Neural cell (in vitro differentiated cells): ENCODE results near the gene XG. TPM values are rescaled to one million over a fixed set of nuclear protein-coding genes. Genes with fewer than 3 reads are reported as not detected.

ENCODE experiments used
- H2AFZ ChIP-seq: fragments of 200-600, 300-800 bp; sonication (generic), shearing (Covaris generic); 2 replicates; pipeline ENCODE4 v1.6.0; 2014; ENCODE audit warnings: low read depth, mild to moderate bottlenecking, antibody characterized with exemption, low read length, moderate library complexity
- H3F3A ChIP-seq: fragments of 200-600 bp; shearing (Covaris generic); 2 replicates; pipeline ENCODE4 v1.6.1; 2016; ENCODE audit warnings: mild to moderate bottlenecking, moderate library complexity, mixed read lengths, antibody characterized with exemption, low read length; ENCODE audit not compliant: insufficient read depth, poor library complexity, severe bottlenecking
- H3K27ac ChIP-seq: fragments of 200-600, 300-800 bp; sonication (generic), shearing (Covaris generic); 2 replicates; pipeline ENCODE4 v1.5.1; 2014; ENCODE audit warnings: mild to moderate bottlenecking, low read length, moderate library complexity
- H3K27me3 ChIP-seq: fragments of 300-800, 200-600 bp; sonication (generic), shearing (Covaris generic); 2 replicates; pipeline ENCODE4 v1.6.0; 2014; ENCODE audit warnings: mild to moderate bottlenecking, low read depth, low read length, moderate library complexity; ENCODE audit not compliant: insufficient read depth
- H3K36me3 ChIP-seq: fragments of 300-800, 200-600 bp; sonication (generic), shearing (Covaris generic); 2 replicates; pipeline ENCODE4 v1.5.1; 2014; ENCODE audit warnings: mild to moderate bottlenecking, antibody characterized with exemption, low read length, moderate library complexity; ENCODE audit not compliant: insufficient read depth
- H3K4me2 ChIP-seq: fragments of 300-800, 200-600 bp; sonication (generic), shearing (Covaris generic); 2 replicates; pipeline ENCODE4 v1.6.0; 2014; ENCODE audit warnings: mild to moderate bottlenecking, low read length
- H3K4me3 ChIP-seq: fragments of 300-800, 200-600 bp; sonication (generic), shearing (Covaris generic); 2 replicates; pipeline ENCODE4 v1.5.1; 2014; ENCODE audit warnings: mild to moderate bottlenecking, low read length, moderate library complexity
- H3K79me2 ChIP-seq: fragments of 200-600 bp; shearing (Covaris generic); replicated peaks from 2 replicates; pipeline ENCODE4 v1.6.0; 2014; ENCODE audit warnings: mild to moderate bottlenecking, low read length, moderate library complexity; ENCODE audit not compliant: insufficient read depth
- H3K9ac ChIP-seq: fragments of 300-800, 200-600 bp; sonication (generic), shearing (Covaris generic); 2 replicates; pipeline ENCODE4 v1.6.1; 2016; ENCODE audit warnings: mild to moderate bottlenecking, low read length, mixed read lengths
- H3K9me2 ChIP-seq: fragments of 200-600 bp; shearing (Covaris generic); 2 replicates; pipeline ENCODE4 v1.6.1; 2016; ENCODE audit warnings: mild to moderate bottlenecking, low read length, mixed read lengths; ENCODE audit not compliant: insufficient read depth
- H3K9me3 ChIP-seq: fragments of 200-600, 300-800 bp; sonication (generic), shearing (Covaris generic); 2 replicates; pipeline ENCODE4 v1.6.1; 2016; ENCODE audit warnings: mild to moderate bottlenecking, mixed run types, low read length, moderate library complexity, mixed read lengths
- H4K20me1 ChIP-seq: fragments of 200-600 bp; shearing (Covaris generic); 2 replicates; pipeline ENCODE4 v1.6.1; 2016; ENCODE audit warnings: mild to moderate bottlenecking, mixed run types; ENCODE audit not compliant: insufficient read depth
- EP300 ChIP-seq: fragments of 450-650 bp; conservative IDR thresholded peaks from 2 replicates; pipeline ENCODE4 v1.6.1; 2014; ENCODE audit warnings: antibody characterized with exemption, mild to moderate bottlenecking, moderate library complexity; ENCODE audit not compliant: poor library complexity, severe bottlenecking
- EZH2 ChIP-seq: fragments of 200-600, 300-800 bp; shearing (Covaris generic), sonication (generic); IDR thresholded peaks from 2 replicates; pipeline ENCODE4 v1.6.1; 2014; ENCODE audit warnings: antibody characterized with exemption, low read length, borderline replicate concordance, mild to moderate bottlenecking; ENCODE audit not compliant: insufficient read depth, poor library complexity, severe bottlenecking
- MXI1 ChIP-seq: fragments of 450-650 bp; conservative IDR thresholded peaks from 2 replicates; pipeline ENCODE4 v1.6.1; 2014; ENCODE audit warnings: antibody characterized with exemption, mild to moderate bottlenecking; ENCODE audit not compliant: poor library complexity, severe bottlenecking
- POLR2AphosphoS5 ChIP-seq: IDR thresholded peaks from 2 replicates; pipeline ENCODE4 v1.6.1; 2012
- RAD21 ChIP-seq: fragments of 450-650 bp; conservative IDR thresholded peaks from 2 replicates; pipeline ENCODE4 v1.6.1; 2014; ENCODE audit warnings: antibody characterized with exemption, mild to moderate bottlenecking, moderate library complexity
- SMC3 ChIP-seq: fragments of 450-650 bp; conservative IDR thresholded peaks from 2 replicates; pipeline ENCODE4 v1.6.1; 2014; ENCODE audit warnings: antibody characterized with exemption, mild to moderate bottlenecking, moderate library complexity; ENCODE audit not compliant: poor library complexity
- TAF1 ChIP-seq: IDR thresholded peaks from 2 replicates; pipeline ENCODE4 v1.6.1; 2012; ENCODE audit warnings: low read depth
- polyA plus RNA-seq: library from polyadenylated mRNA; depleted of rRNA; stranded (reverse); fragments of >200 nt; gene quantifications from 2 replicates; pipeline ENCODE4 v1.2.3, GENCODE V29; 2014
- TF ChIP-seq, protein P1 (sequence below): fragments of 450-650 bp; IDR thresholded peaks from 2 replicates; pipeline ENCODE4 v1.5.1; 2014; ENCODE audit warnings: antibody characterized with exemption, mild to moderate bottlenecking, moderate library complexity; ENCODE audit not compliant: poor library complexity, severe bottlenecking
- TF ChIP-seq, protein P2 (sequence below): IDR thresholded peaks from 2 replicates; pipeline ENCODE4 v1.6.1; 2012; ENCODE audit warnings: borderline replicate concordance

XG gene
- polyA plus RNA-seq, 1 donor from 2014 or later, result 0.37 TPM

GRCh38 chrX:2710041-2710840 lies 41.6 kb upstream of the XG start:
- Histone ChIP-seq H3K9me3 (no peaks in the 10 kb centered on the region), H3K9me2 (no peaks in the 10 kb centered on the region), H3K79me2 (no peaks in the 10 kb centered on the region), H3K9ac (no peak overlapping the region), H3F3A (no peaks in the 10 kb centered on the region), H4K20me1 (no peaks in the 10 kb centered on the region), H3K4me3 (no peak overlapping the region), H2AFZ (no peak overlapping the region), H3K36me3 (no peaks in the 10 kb centered on the region), H3K27me3 (no peaks in the 10 kb centered on the region), H3K4me2 (no peak overlapping the region), H3K27ac (no peak overlapping the region)
- no peak for TF ChIP-seq RAD21
- no peak for TF ChIP-seq POLR2AphosphoS5
- no peak for TF ChIP-seq MXI1
- TF ChIP-seq, protein P1, sequence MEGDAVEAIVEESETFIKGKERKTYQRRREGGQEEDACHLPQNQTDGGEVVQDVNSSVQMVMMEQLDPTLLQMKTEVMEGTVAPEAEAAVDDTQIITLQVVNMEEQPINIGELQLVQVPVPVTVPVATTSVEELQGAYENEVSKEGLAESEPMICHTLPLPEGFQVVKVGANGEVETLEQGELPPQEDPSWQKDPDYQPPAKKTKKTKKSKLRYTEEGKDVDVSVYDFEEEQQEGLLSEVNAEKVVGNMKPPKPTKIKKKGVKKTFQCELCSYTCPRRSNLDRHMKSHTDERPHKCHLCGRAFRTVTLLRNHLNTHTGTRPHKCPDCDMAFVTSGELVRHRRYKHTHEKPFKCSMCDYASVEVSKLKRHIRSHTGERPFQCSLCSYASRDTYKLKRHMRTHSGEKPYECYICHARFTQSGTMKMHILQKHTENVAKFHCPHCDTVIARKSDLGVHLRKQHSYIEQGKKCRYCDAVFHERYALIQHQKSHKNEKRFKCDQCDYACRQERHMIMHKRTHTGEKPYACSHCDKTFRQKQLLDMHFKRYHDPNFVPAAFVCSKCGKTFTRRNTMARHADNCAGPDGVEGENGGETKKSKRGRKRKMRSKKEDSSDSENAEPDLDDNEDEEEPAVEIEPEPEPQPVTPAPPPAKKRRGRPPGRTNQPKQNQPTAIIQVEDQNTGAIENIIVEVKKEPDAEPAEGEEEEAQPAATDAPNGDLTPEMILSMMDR, result no peak
- TF ChIP-seq SMC3, result no peak
- TF ChIP-seq EZH2, result no peak

GRCh38 chrX:2711441-2711840 lies 40.4 kb upstream of the XG start:
- H3F3A ChIP-seq, result no peaks in the 10 kb centered on the region
- no peak overlapping the region for H3K27ac ChIP-seq
- H2AFZ ChIP-seq, result no peak overlapping the region
- H3K4me3 ChIP-seq, result no peak overlapping the region
- H3K4me2 ChIP-seq, result no peak overlapping the region
- TF ChIP-seq EP300 (no peak), SMC3 (no peak), TAF1 (no peak), MXI1 (no peak), POLR2AphosphoS5 (no peak), RAD21 (no peak), EZH2 (no peak)
- TF ChIP-seq, protein P1, result no peak
- TF ChIP-seq, protein P2, sequence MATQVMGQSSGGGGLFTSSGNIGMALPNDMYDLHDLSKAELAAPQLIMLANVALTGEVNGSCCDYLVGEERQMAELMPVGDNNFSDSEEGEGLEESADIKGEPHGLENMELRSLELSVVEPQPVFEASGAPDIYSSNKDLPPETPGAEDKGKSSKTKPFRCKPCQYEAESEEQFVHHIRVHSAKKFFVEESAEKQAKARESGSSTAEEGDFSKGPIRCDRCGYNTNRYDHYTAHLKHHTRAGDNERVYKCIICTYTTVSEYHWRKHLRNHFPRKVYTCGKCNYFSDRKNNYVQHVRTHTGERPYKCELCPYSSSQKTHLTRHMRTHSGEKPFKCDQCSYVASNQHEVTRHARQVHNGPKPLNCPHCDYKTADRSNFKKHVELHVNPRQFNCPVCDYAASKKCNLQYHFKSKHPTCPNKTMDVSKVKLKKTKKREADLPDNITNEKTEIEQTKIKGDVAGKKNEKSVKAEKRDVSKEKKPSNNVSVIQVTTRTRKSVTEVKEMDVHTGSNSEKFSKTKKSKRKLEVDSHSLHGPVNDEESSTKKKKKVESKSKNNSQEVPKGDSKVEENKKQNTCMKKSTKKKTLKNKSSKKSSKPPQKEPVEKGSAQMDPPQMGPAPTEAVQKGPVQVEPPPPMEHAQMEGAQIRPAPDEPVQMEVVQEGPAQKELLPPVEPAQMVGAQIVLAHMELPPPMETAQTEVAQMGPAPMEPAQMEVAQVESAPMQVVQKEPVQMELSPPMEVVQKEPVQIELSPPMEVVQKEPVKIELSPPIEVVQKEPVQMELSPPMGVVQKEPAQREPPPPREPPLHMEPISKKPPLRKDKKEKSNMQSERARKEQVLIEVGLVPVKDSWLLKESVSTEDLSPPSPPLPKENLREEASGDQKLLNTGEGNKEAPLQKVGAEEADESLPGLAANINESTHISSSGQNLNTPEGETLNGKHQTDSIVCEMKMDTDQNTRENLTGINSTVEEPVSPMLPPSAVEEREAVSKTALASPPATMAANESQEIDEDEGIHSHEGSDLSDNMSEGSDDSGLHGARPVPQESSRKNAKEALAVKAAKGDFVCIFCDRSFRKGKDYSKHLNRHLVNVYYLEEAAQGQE, result no peak
- no peaks in the 10 kb centered on the region for H3K9me2 ChIP-seq
- no peaks in the 10 kb centered on the region for H3K27me3 ChIP-seq
- H4K20me1 ChIP-seq, result no peaks in the 10 kb centered on the region
- no peaks in the 10 kb centered on the region for H3K36me3 ChIP-seq
- no peak overlapping the region for H3K9ac ChIP-seq
- H3K79me2 ChIP-seq, result no peaks in the 10 kb centered on the region
- no peaks in the 10 kb centered on the region for H3K9me3 ChIP-seq
